ENCODE data around the gene TMEM9. TPM values are rescaled to one million over a fixed set of nuclear protein-coding genes. Genes with fewer than 3 reads are reported as not detected.
A peak's percentile ranks its signal among the peaks of the same experiment; 100 is the strongest.

TMEM9 gene
- total RNA-seq, 2 experiments from 2014 or later: 28.7 to 30.6 TPM

- Mint-ChIP-seq H3K9me3 (no peaks in the 10 kb centered on the region), H3K27me3 (peaks cover 7% of the 10 kb centered on the region), H3K27ac (peak overlapping the region; percentile 89), H3K36me3 (ENCODE audit: low read depth) (no peaks in the 10 kb centered on the region), H3K4me1 (ENCODE audit: low read depth) (peaks cover 24% of the 10 kb centered on the region), H3K4me3 (peak overlapping the region; percentile 75)
- ATAC-seq: peak; percentile 74
- peak; percentile 51 for TF ChIP-seq CTCF (IDR thresholded peaks at IDR 0.05)
- ChIA-PET POLR2A (interaction anchor here (0.6 to 4.1 kb wide), 5 partner anchors 13 to 28 kb away, joined by 3 to 24 read pairs (median 3); partner anchors contain the start of genes IGFN1 and TMEM9), CTCF (interaction anchor here (0.7 to 5.3 kb wide), 8 partner anchors 8 to 71 kb away, joined by 3 to 27 read pairs (median 4); partner anchors contain the start of gene TMEM9)
- peak; percentile 85 for DNase-seq
- intact Hi-C loops (cut with micrococcal nuclease): no loop called here
Observed at GRCh38 chr1:201171063-201172036, 17.1 kb upstream of the TMEM9 start.

- TF ChIP-seq CTCF (IDR thresholded peaks at IDR 0.05): no peak
- DNase-seq (peak; percentile 92), ATAC-seq (peak; percentile 90)
- ChIA-PET POLR2A (interaction anchor here (0.6 to 4.1 kb wide), 4 partner anchors 12 to 28 kb away, joined by 3 to 24 read pairs (median 3); partner anchors contain the start of genes IGFN1 and TMEM9), CTCF (interaction anchor here (0.7 to 5.3 kb wide), 9 partner anchors 8 to 72 kb away, joined by 3 to 27 read pairs (median 6); partner anchors contain the start of gene TMEM9)
- peak overlapping the region; percentile 89 for H3K27ac Mint-ChIP-seq
- no peaks in the 10 kb centered on the region for H3K36me3 Mint-ChIP-seq (ENCODE audit: low read depth)
- H3K27me3 Mint-ChIP-seq: peaks cover 7% of the 10 kb centered on the region
- H3K4me1 Mint-ChIP-seq (ENCODE audit: low read depth): peaks cover 24% of the 10 kb centered on the region
- H3K9me3 Mint-ChIP-seq: no peaks in the 10 kb centered on the region
- peak overlapping the region; percentile 75 for H3K4me3 Mint-ChIP-seq
- intact Hi-C loops (cut with micrococcal nuclease): no loop called here
Observed at GRCh38 chr1:201170533-201171062, 16.3 kb upstream of the TMEM9 start.

- TF ChIP-seq CTCF (IDR thresholded peaks at IDR 0.05): no peak
- POLR2A ChIA-PET: interaction anchor here (4.1 kb wide), 1 partner anchor 15 kb away, joined by 24 read pairs; the partner anchor contains the start of gene TMEM9
- H3K36me3 Mint-ChIP-seq (ENCODE audit: low read depth): no peaks in the 10 kb centered on the region
- H3K9me3 Mint-ChIP-seq: no peaks in the 10 kb centered on the region
- intact Hi-C loops (cut with micrococcal nuclease): no loop called here
- peak overlapping the region; percentile 75 for H3K4me3 Mint-ChIP-seq
- no peak for DNase-seq
- peaks cover 7% of the 10 kb centered on the region for H3K27me3 Mint-ChIP-seq
- ATAC-seq: no peak
- CTCF ChIA-PET: interaction anchor here (1.0 to 5.3 kb wide), 6 partner anchors 12 to 51 kb away, joined by 3 to 27 read pairs (median 8); no protein-coding TSS in a partner anchor
- peak overlapping the region; percentile 89 for H3K27ac Mint-ChIP-seq
- peaks cover 24% of the 10 kb centered on the region for H3K4me1 Mint-ChIP-seq (ENCODE audit: low read depth)
Observed at GRCh38 chr1:201169971-201170532, 15.8 kb upstream of the TMEM9 start.

GRCh38 chr1:201169203-201169602 is 14.9 kb upstream of the TMEM9 start:
- no peak for DNase-seq

More at GRCh38 chr1:201169203-201169602, 14.9 kb upstream of the TMEM9 start:
- peaks cover 24% of the 10 kb centered on the region for H3K4me1 Mint-ChIP-seq (ENCODE audit: low read depth)
- H3K9me3 Mint-ChIP-seq: no peaks in the 10 kb centered on the region
- TF ChIP-seq CTCF (IDR thresholded peaks at IDR 0.05): no peak
- no peaks in the 10 kb centered on the region for H3K36me3 Mint-ChIP-seq (ENCODE audit: low read depth)
- intact Hi-C loops (cut with micrococcal nuclease): no loop called here
- H3K27ac Mint-ChIP-seq: peak overlapping the region; percentile 10
- ATAC-seq: no peak
- CTCF ChIA-PET: interaction anchor here (1.0 to 5.3 kb wide), 7 partner anchors 11 to 50 kb away, joined by 3 to 27 read pairs (median 8); partner anchors contain the start of gene TMEM9
- H3K27me3 Mint-ChIP-seq: peaks cover 5% of the 10 kb centered on the region
- H3K4me3 Mint-ChIP-seq: no peak overlapping the region
- POLR2A ChIA-PET: interaction anchor here (4.1 kb wide), 1 partner anchor 14 kb away, joined by 24 read pairs; the partner anchor contains the start of gene TMEM9
